Mammary epithelial cell (primary cell): ENCODE data around the gene ENTPD6.

Experiments used
- CTCF ChIP-seq, 2 donors: IDR thresholded peaks in 1 of 2; conservative IDR thresholded peaks in 1 of 2; 2 replicates each; pipeline ENCODE4 v1.5.1; 2011 to 2012; ENCODE audit warnings: inconsistent platforms in 2 of 2, low read length in 2 of 2, mild to moderate bottlenecking in 2 of 2, control low read depth in 1 of 2, low read depth in 1 of 2; ENCODE audit not compliant: insufficient read depth in 1 of 2; ENCODE audit errors: extremely low read depth in 1 of 2
- EZH2 ChIP-seq: IDR thresholded peaks from 2 replicates; pipeline ENCODE4 v1.6.1; 2012; ENCODE audit warnings: low read length, inconsistent platforms, borderline replicate concordance

- TF ChIP-seq CTCF (conservative IDR thresholded peaks at IDR 0.05 in 1 of 2, IDR thresholded peaks at IDR 0.05 in 1 of 2; ENCODE audit: extremely low read depth in 1 of 2, insufficient read depth in 1 of 2, low read depth in 1 of 2, low read length in 2 of 2): no peak
- no peak for TF ChIP-seq EZH2
Measured at GRCh38 chr20:25207960-25208534, 12.5 kb downstream of the ENTPD6 start.
